Testis (tissue), 3 donors: ENCODE measurements around the gene ZNF532. TPM values are rescaled to one million over a fixed set of nuclear protein-coding genes. Genes with fewer than 3 reads are reported as not detected.

Experiments
- DNase-seq: peaks from one replicate; pipeline ENCODE4 v3.0.0-alpha.2; 2019
- H3K27ac ChIP-seq, 2 donors: fragments of 200-600 bp; sonication (generic); one replicate each; pipeline ENCODE4 v1.5.1; 2019
- H3K27me3 ChIP-seq: fragments of 200-600 bp; sonication (generic); one replicate; pipeline ENCODE4 v1.5.1; 2019
- H3K36me3 ChIP-seq: fragments of 200-600 bp; sonication (generic); one replicate; pipeline ENCODE4 v1.5.1; 2017; ENCODE audit warnings: low read depth; ENCODE audit errors: missing control alignments
- H3K4me1 ChIP-seq: fragments of 200-600 bp; sonication (generic); one replicate; pipeline ENCODE4 v1.5.1; 2019
- H3K4me3 ChIP-seq, 2 donors: fragments of 200-600 bp; sonication (generic); one replicate each; pipeline ENCODE4 v1.5.1; 2017 to 2019
- H3K9me3 ChIP-seq: fragments of 200-600 bp; sonication (generic); one replicate; pipeline ENCODE4 v1.5.1; 2017
- CTCF ChIP-seq, 3 experiments: fragments of 450-650 bp in 2 of 3; fragments of 200-600 bp in 1 of 3; sonication (generic) in 1 of 3; IDR thresholded peaks; one replicate each; pipeline ENCODE4 v1.5.1; 2016 to 2019; ENCODE audit warnings: antibody characterized with exemption in 3 of 3, mild to moderate bottlenecking in 2 of 3, moderate library complexity in 1 of 3
- POLR2A ChIP-seq: fragments of 450-650 bp; IDR thresholded peaks from one replicate; pipeline ENCODE4 v1.6.1; 2017; ENCODE audit warnings: antibody characterized with exemption, mild to moderate bottlenecking, moderate library complexity
- WGBS, 2 donors: methylation state at CpG; one replicate each; pipeline ENCODE4 v1.1.5; 2018; 5-methylcytosine and 5-hydroxymethylcytosine counted together
- intact Hi-C: fragments of 100-400 bp; cut with DNase I; formaldehyde crosslinking; loops from one replicate; pipeline ENCODE4 v1.15.1; 2023; ENCODE audit warnings: low total_unique reads
- polyA plus RNA-seq: library from polyadenylated mRNA; stranded (reverse); fragments of 350-450 nt; fragmentation: Illumina TruSeq; extraction: RNeasy Lipid Tissue Mini Kit (QIAGEN cat#74804); gene quantifications from one replicate; pipeline ENCODE4 v1.2.3, GENCODE V29; 2014; ENCODE audit warnings: low read depth, low replicate concordance; ENCODE audit not compliant: insufficient read depth
- total RNA-seq, 2 donors: library from RNA; depleted of rRNA; stranded (reverse); fragments of >200 nt; gene quantifications; one replicate each; pipeline ENCODE4 v1.2.3, GENCODE V29; 2016

The ZNF532 gene
- total and polyA plus RNA-seq, 3 donors from 2014 or later, result 64.0 to 131 (median 122) TPM

- TF ChIP-seq POLR2A, result no peak
- no peak for TF ChIP-seq CTCF (IDR thresholded peaks at IDR 0.05)
- Histone ChIP-seq H3K27ac (no peak overlapping the region), H3K4me1 (no peaks in the 10 kb centered on the region), H3K36me3 (no peaks in the 10 kb centered on the region), H3K4me3 (no peak overlapping the region), H3K27me3 (no peaks in the 10 kb centered on the region), H3K9me3 (no peaks in the 10 kb centered on the region)
- WGBS, 2 donors, result 68 to 79% methylated on average over 3 of the region's 3 CpGs
- no peak for DNase-seq
- intact Hi-C loops, result no loop called here
Measured at GRCh38 chr18:58937071-58937886, 72.6 kb downstream of the ZNF532 start.

- 72 to 82% methylated on average over 3 of the region's 3 CpGs for WGBS, 2 donors
- no peak overlapping the region for H3K4me3 ChIP-seq
- no peak overlapping the region for H3K27ac ChIP-seq
- no peaks in the 10 kb centered on the region for H3K36me3 ChIP-seq
- no peaks in the 10 kb centered on the region for H3K9me3 ChIP-seq
- no peaks in the 10 kb centered on the region for H3K4me1 ChIP-seq
- no peak for TF ChIP-seq POLR2A
- TF ChIP-seq CTCF (IDR thresholded peaks at IDR 0.05), result no peak
- no peak for DNase-seq
- H3K27me3 ChIP-seq, result no peaks in the 10 kb centered on the region
- intact Hi-C loops, result no loop called here
Measured at GRCh38 chr18:58937887-58938267, 73.2 kb downstream of the ZNF532 start.

- no peaks in the 10 kb centered on the region for H3K27me3 ChIP-seq
- no peak overlapping the region for H3K4me3 ChIP-seq
- intact Hi-C loops, result no loop called here
- 95 to 96% methylated on average over 8 of the region's 8 CpGs for WGBS, 2 donors
- no peaks in the 10 kb centered on the region for H3K36me3 ChIP-seq
- DNase-seq, result no peak
- H3K4me1 ChIP-seq, result no peaks in the 10 kb centered on the region
- H3K9me3 ChIP-seq, result no peaks in the 10 kb centered on the region
- H3K27ac ChIP-seq, result no peak overlapping the region
- no peak for TF ChIP-seq POLR2A
- TF ChIP-seq CTCF (IDR thresholded peaks at IDR 0.05), result no peak
Measured at GRCh38 chr18:58941426-58942099, 76.9 kb downstream of the ZNF532 start.

- Histone ChIP-seq H3K9me3 (no peaks in the 10 kb centered on the region), H3K36me3 (no peaks in the 10 kb centered on the region), H3K4me1 (no peaks in the 10 kb centered on the region), H3K27me3 (no peaks in the 10 kb centered on the region), H3K4me3 (no peak overlapping the region), H3K27ac (no peak overlapping the region)
- intact Hi-C loops, result no loop called here
- 67 to 78% methylated on average over 3 of the region's 3 CpGs for WGBS, 2 donors
- DNase-seq, result no peak
- TF ChIP-seq POLR2A, result no peak
- TF ChIP-seq CTCF (IDR thresholded peaks at IDR 0.05), result no peak
Measured at GRCh38 chr18:58943896-58944295, 79.2 kb downstream of the ZNF532 start.
